ENCODE results near the gene NOTCH1.

The NOTCH1 gene

GRCh38 chr9:136496801-136497620, 48.8 kb downstream of the NOTCH1 start:
- no peak for DNase-seq (ENCODE audit: low read depth, low spot score)
- Histone ChIP-seq H3K4me3 (no peak overlapping the region), H3K9ac (ENCODE audit: insufficient read length) (no peak overlapping the region), H3K9me3 (ENCODE audit: low read depth, low read length) (no peaks in the 10 kb centered on the region), H3K36me3 (ENCODE audit: insufficient read depth, low read length) (peaks cover 14% of the 10 kb centered on the region; the same call in 1 of the 2 replicates), H3K27ac (no peak overlapping the region)
- no peak for TF ChIP-seq EZH2 (IDR thresholded peaks at IDR 0.05)
- no peak for TF ChIP-seq FOXP2 (optimal IDR thresholded peaks at IDR 0.05; ENCODE audit: control extremely low read depth, extremely low read length, insufficient read depth)
- no peak for TF ChIP-seq POLR2AphosphoS5 (IDR thresholded peaks at IDR 0.05; ENCODE audit: borderline replicate concordance, low read depth, low read length)

DNA sequence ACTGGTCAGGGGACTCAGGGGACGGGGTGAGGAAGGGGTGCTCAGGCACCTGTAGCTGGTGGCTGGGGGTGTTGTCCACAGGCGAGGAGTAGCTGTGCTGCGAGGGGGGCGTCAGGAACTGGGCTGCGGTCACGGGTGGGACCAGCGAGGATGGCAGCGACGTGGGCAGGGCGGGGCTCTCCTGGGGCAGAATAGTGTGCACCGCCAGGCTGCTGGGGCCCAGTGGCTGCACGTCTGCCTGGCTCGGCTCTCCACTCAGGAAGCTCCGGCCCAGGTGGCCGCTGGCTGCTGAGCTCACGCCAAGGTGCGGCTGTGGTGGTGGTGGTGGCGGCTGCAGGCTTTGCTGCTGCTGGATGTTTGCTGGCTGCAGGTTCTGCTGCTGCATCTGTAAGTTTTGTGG, 49.7 kb downstream of the NOTCH1 start:
- Histone ChIP-seq H3K4me3 (no peak overlapping the region), H3K9ac (ENCODE audit: insufficient read length) (no peak overlapping the region), H3K9me3 (ENCODE audit: low read depth, low read length) (no peaks in the 10 kb centered on the region), H3K27ac (no peak overlapping the region), H3K36me3 (ENCODE audit: insufficient read depth, low read length) (peaks cover 14% of the 10 kb centered on the region; the same call in 1 of the 2 replicates)
- TF ChIP-seq EZH2 (IDR thresholded peaks at IDR 0.05) (no peak), POLR2AphosphoS5 (IDR thresholded peaks at IDR 0.05; ENCODE audit: borderline replicate concordance, low read depth, low read length) (no peak), FOXP2 (optimal IDR thresholded peaks at IDR 0.05; ENCODE audit: control extremely low read depth, extremely low read length, insufficient read depth) (no peak)
- DNase-seq (ENCODE audit: low read depth, low spot score), result no peak

- no peak overlapping the region for H3K9ac ChIP-seq (ENCODE audit: insufficient read length)
- H3K4me3 ChIP-seq, result no peak overlapping the region
- TF ChIP-seq EZH2 (IDR thresholded peaks at IDR 0.05), result no peak
- TF ChIP-seq FOXP2 (optimal IDR thresholded peaks at IDR 0.05; ENCODE audit: control extremely low read depth, extremely low read length, insufficient read depth), result no peak
- TF ChIP-seq POLR2AphosphoS5 (IDR thresholded peaks at IDR 0.05; ENCODE audit: borderline replicate concordance, low read depth, low read length), result no peak
- DNase-seq (ENCODE audit: low read depth, low spot score), result no peak
- H3K36me3 ChIP-seq (ENCODE audit: insufficient read depth, low read length), result peaks cover 14% of the 10 kb centered on the region; the same call in 1 of the 2 replicates
- no peak overlapping the region for H3K27ac ChIP-seq
- H3K9me3 ChIP-seq (ENCODE audit: low read depth, low read length), result no peaks in the 10 kb centered on the region
Measured at GRCh38 chr9:136495238-136495800, 50.5 kb downstream of the NOTCH1 start.

GRCh38 chr9:136494531-136495215, 51.2 kb downstream of the NOTCH1 start:
- no peak for DNase-seq (ENCODE audit: low read depth, low spot score)
- no peak overlapping the region for H3K4me3 ChIP-seq
- H3K27ac ChIP-seq, result no peak overlapping the region
- H3K9me3 ChIP-seq (ENCODE audit: low read depth, low read length), result no peaks in the 10 kb centered on the region
- TF ChIP-seq FOXP2 (optimal IDR thresholded peaks at IDR 0.05; ENCODE audit: control extremely low read depth, extremely low read length, insufficient read depth) (no peak), EZH2 (IDR thresholded peaks at IDR 0.05) (no peak), POLR2AphosphoS5 (IDR thresholded peaks at IDR 0.05; ENCODE audit: borderline replicate concordance, low read depth, low read length) (no peak)
- H3K9ac ChIP-seq (ENCODE audit: insufficient read length), result no peak overlapping the region
- H3K36me3 ChIP-seq (ENCODE audit: insufficient read depth, low read length), result peaks cover 14% of the 10 kb centered on the region; the same call in 1 of the 2 replicates

DNA sequence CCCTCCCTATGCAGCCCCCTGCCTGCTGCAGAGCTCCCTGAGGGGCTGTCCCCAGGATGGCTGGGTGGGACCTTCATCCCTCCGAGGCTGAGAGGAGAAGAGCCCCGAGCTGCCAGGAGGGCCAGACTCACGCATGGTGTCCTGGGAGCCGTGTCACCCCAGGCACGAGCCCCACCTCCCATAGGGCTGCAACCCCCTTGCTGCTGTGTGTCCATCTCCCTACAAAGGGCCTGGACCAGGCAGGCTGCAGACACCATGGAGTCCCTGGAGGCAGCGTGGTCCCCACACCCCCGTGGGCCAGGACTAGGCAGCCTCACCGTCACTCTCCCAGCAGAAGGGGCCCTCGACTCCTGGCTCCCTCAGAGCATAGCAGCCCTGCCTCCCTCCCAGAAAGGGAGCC, 51.8 kb downstream of the NOTCH1 start:
- Histone ChIP-seq H3K27ac (no peak overlapping the region), H3K9ac (ENCODE audit: insufficient read length) (no peak overlapping the region)

GRCh38 chr9:136493567-136493971, 52.3 kb downstream of the NOTCH1 start:
- H3K36me3 ChIP-seq (ENCODE audit: insufficient read depth, low read length), result peaks cover 8% of the 10 kb centered on the region; the same call in 1 of the 2 replicates
- no peak overlapping the region for H3K9ac ChIP-seq (ENCODE audit: insufficient read length)

More for the DNA sequence above, 51.8 kb downstream of the NOTCH1 start:
- TF ChIP-seq EZH2 (IDR thresholded peaks at IDR 0.05) (no peak), FOXP2 (optimal IDR thresholded peaks at IDR 0.05; ENCODE audit: control extremely low read depth, extremely low read length, insufficient read depth) (no peak), POLR2AphosphoS5 (IDR thresholded peaks at IDR 0.05; ENCODE audit: borderline replicate concordance, low read depth, low read length) (no peak)
- Histone ChIP-seq H3K4me3 (no peak overlapping the region), H3K36me3 (ENCODE audit: insufficient read depth, low read length) (peaks cover 12% of the 10 kb centered on the region; the same call in 1 of the 2 replicates), H3K9me3 (ENCODE audit: low read depth, low read length) (no peaks in the 10 kb centered on the region)
- no peak for DNase-seq (ENCODE audit: low read depth, low spot score)

DNA sequence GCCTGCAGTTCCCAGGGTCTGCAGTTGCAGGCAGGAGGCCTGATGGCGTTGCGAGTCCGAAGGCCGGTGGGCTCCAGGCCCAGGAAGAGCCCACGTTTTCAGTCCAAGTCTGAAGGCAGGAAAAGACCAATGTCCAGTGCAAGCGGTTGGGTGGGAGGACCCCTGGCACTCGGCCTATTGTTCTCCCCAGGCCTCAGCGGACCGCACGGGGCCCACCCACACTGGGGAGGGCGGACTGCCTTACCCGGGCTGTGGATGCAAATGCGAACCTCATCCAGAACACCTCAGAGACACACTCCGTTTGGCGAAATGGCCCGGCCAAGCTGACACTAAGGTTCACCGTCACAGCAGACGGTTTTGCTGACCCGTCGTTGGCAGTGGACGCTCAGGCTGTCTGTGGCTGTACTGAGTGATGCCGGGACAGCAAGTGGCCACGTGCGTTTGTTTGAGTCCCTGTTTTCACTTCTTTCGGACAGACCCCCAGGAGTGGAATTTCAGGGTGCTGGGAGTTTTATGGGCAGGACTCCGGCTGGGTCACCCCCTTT, 52.8 kb downstream of the NOTCH1 start:
- Histone ChIP-seq H3K9ac (ENCODE audit: insufficient read length) (no peak overlapping the region), H3K4me3 (no peak overlapping the region), H3K36me3 (ENCODE audit: insufficient read depth, low read length) (peaks cover 8% of the 10 kb centered on the region; the same call in 1 of the 2 replicates), H3K27ac (no peak overlapping the region), H3K9me3 (ENCODE audit: low read depth, low read length) (no peaks in the 10 kb centered on the region)
- DNase-seq (ENCODE audit: low read depth, low spot score), result no peak
- TF ChIP-seq EZH2 (IDR thresholded peaks at IDR 0.05), result no peak
- no peak for TF ChIP-seq POLR2AphosphoS5 (IDR thresholded peaks at IDR 0.05; ENCODE audit: borderline replicate concordance, low read depth, low read length)
- TF ChIP-seq FOXP2 (optimal IDR thresholded peaks at IDR 0.05; ENCODE audit: control extremely low read depth, extremely low read length, insufficient read depth), result no peak

More at GRCh38 chr9:136493567-136493971, 52.3 kb downstream of the NOTCH1 start:
- Histone ChIP-seq H3K4me3 (no peak overlapping the region), H3K9me3 (ENCODE audit: low read depth, low read length) (no peaks in the 10 kb centered on the region), H3K27ac (no peak overlapping the region)
- DNase-seq (ENCODE audit: low read depth, low spot score), result no peak
- TF ChIP-seq FOXP2 (optimal IDR thresholded peaks at IDR 0.05; ENCODE audit: control extremely low read depth, extremely low read length, insufficient read depth) (no peak), POLR2AphosphoS5 (IDR thresholded peaks at IDR 0.05; ENCODE audit: borderline replicate concordance, low read depth, low read length) (no peak), EZH2 (IDR thresholded peaks at IDR 0.05) (no peak)

DNA sequence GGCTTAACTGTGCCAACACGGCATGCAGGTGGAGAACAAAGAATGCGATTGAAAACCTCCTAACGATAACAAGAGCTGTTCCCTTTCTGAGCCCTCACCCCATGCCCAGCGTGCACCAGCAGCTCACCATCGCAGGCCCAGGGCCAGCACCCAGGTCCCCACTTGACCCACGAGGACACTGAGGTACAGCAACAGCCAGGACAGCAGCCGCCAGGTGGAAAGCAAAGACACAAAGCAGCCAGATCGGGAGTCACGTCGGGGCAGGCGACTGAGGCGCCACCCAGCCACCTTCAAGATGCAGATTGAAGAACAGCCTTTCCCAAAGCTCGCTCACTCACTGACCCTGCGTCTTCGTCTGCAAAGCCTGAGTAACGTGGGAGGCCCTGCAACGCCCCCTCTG, 56.1 kb downstream of the NOTCH1 start:
- DNase-seq (ENCODE audit: low read depth, low spot score), result no peak
- Histone ChIP-seq H3K27ac (no peak overlapping the region), H3K9ac (ENCODE audit: insufficient read length) (no peak overlapping the region), H3K36me3 (ENCODE audit: insufficient read depth, low read length) (no peaks in the 10 kb centered on the region), H3K4me3 (no peak overlapping the region), H3K9me3 (ENCODE audit: low read depth, low read length) (no peaks in the 10 kb centered on the region)
- TF ChIP-seq FOXP2 (optimal IDR thresholded peaks at IDR 0.05; ENCODE audit: control extremely low read depth, extremely low read length, insufficient read depth), result no peak
- no peak for TF ChIP-seq POLR2AphosphoS5 (IDR thresholded peaks at IDR 0.05; ENCODE audit: borderline replicate concordance, low read depth, low read length)
- no peak for TF ChIP-seq EZH2 (IDR thresholded peaks at IDR 0.05)

All from SK-N-MC (cell line).